Fibroblast of lung (primary cell): ENCODE results near the gene CXCL17.

Experiments used
- EZH2 ChIP-seq: IDR thresholded peaks from 2 replicates; pipeline ENCODE4 v1.5.1; 2012; ENCODE audit warnings: low read length, control low read depth, mild to moderate bottlenecking; ENCODE audit errors: missing control alignments
- TF ChIP-seq, protein P1 (sequence below), 2 donors: IDR thresholded peaks in 1 of 2; conservative IDR thresholded peaks in 1 of 2; 1 replicate in 1 of 2; 2 replicates in 1 of 2; pipeline ENCODE4 v1.5.1; 2011 to 2012; ENCODE audit warnings: low read length in 2 of 2, control low read depth in 1 of 2, inconsistent platforms in 1 of 2, low read depth in 1 of 2, mild to moderate bottlenecking in 1 of 2

DNA sequence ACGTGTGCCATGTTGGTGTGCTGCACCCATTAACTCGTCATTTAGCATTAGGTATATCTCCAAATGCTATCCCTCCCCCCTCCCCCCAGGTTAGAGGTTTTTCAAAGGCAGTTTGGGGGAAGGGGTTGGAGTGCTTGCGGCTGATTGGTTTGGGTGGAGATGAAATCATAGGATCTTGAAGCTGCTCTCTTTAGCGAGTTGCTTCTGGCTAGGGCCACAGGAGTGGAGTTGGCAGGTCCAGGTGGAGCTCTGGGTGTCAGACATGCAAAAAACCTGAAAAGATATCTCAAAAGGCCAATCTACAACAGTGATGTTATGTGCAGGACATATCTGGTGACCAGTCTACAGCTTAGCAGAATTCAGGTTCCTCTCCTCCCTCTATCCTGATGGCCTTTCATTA is 32.6 kb upstream of the CXCL17 start:
- TF ChIP-seq, protein P1, sequence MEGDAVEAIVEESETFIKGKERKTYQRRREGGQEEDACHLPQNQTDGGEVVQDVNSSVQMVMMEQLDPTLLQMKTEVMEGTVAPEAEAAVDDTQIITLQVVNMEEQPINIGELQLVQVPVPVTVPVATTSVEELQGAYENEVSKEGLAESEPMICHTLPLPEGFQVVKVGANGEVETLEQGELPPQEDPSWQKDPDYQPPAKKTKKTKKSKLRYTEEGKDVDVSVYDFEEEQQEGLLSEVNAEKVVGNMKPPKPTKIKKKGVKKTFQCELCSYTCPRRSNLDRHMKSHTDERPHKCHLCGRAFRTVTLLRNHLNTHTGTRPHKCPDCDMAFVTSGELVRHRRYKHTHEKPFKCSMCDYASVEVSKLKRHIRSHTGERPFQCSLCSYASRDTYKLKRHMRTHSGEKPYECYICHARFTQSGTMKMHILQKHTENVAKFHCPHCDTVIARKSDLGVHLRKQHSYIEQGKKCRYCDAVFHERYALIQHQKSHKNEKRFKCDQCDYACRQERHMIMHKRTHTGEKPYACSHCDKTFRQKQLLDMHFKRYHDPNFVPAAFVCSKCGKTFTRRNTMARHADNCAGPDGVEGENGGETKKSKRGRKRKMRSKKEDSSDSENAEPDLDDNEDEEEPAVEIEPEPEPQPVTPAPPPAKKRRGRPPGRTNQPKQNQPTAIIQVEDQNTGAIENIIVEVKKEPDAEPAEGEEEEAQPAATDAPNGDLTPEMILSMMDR (conservative IDR thresholded peaks at IDR 0.05 in 1 of 2, IDR thresholded peaks at IDR 0.05 in 1 of 2; ENCODE audit: low read depth in 1 of 2, low read length in 2 of 2): no peak
- no peak for TF ChIP-seq EZH2
